Liver (tissue), 9 donors: ENCODE results near the gene CCNK. TPM values are rescaled to one million over a fixed set of nuclear protein-coding genes. Genes with fewer than 3 reads are reported as not detected.

Experiments
- DNase-seq: peaks from one replicate; pipeline ENCODE4 v3.0.0-alpha.2; 2017; ENCODE audit warnings: low spot score
- H3K27ac ChIP-seq, 2 donors: one replicate each; pipeline ENCODE4 v1.7.0; 2013; ENCODE audit warnings: inconsistent platforms in 2 of 2, low read length in 2 of 2, control low read depth in 1 of 2, low read depth in 1 of 2, mild to moderate bottlenecking in 1 of 2
- H3K27me3 ChIP-seq, 4 donors: one replicate each; pipeline versions ENCODE4 v1.6.1 to v1.7.0; 2013; ENCODE audit warnings: low read length in 3 of 4, inconsistent platforms in 1 of 4, mild to moderate bottlenecking in 1 of 4, moderate library complexity in 1 of 4; ENCODE audit not compliant: control insufficient read depth in 4 of 4, insufficient read depth in 4 of 4
- H3K36me3 ChIP-seq, 4 donors: one replicate each; pipeline versions ENCODE4 v1.6.1 to v1.7.0; 2013; ENCODE audit warnings: low read length in 3 of 4, mild to moderate bottlenecking in 3 of 4, low read depth in 1 of 4, moderate library complexity in 1 of 4; ENCODE audit not compliant: control insufficient read depth in 4 of 4, insufficient read depth in 3 of 4
- H3K4me1 ChIP-seq, 4 donors: one replicate each; pipeline versions ENCODE4 v1.6.1 to v1.7.0; 2013; ENCODE audit warnings: low read length in 3 of 4, mild to moderate bottlenecking in 3 of 4, moderate library complexity in 1 of 4; ENCODE audit not compliant: control insufficient read depth in 4 of 4, insufficient read depth in 4 of 4
- H3K4me3 ChIP-seq, 3 donors: one replicate each; pipeline versions ENCODE4 v1.6.1 to v1.7.0; 2013; ENCODE audit warnings: low read length in 3 of 3, control low read depth in 1 of 3, low read depth in 1 of 3, mild to moderate bottlenecking in 1 of 3
- H3K9ac ChIP-seq, 2 donors: one replicate each; pipeline ENCODE4 v1.7.0; 2013; ENCODE audit warnings: low read length in 2 of 2, mild to moderate bottlenecking in 2 of 2, moderate library complexity in 2 of 2, control low read depth in 1 of 2, low read depth in 1 of 2
- H3K9me3 ChIP-seq, 4 donors: one replicate each; pipeline versions ENCODE4 v1.6.1 to v1.7.0; 2013; ENCODE audit warnings: low read length in 3 of 4; ENCODE audit not compliant: control insufficient read depth in 4 of 4
- CTCF ChIP-seq: fragments of 150-350 bp; IDR thresholded peaks from 2 replicates; pipeline ENCODE4 v1.5.1; 2017; ENCODE audit warnings: improper control_type of control experiment, low read depth, low read length; ENCODE audit not compliant: missing input control
- EGR1 ChIP-seq, 2 donors: IDR thresholded peaks; 2 replicates each; pipeline ENCODE4 v1.6.1; 2016 to 2018; ENCODE audit warnings: antibody characterized with exemption in 2 of 2, low read depth in 2 of 2
- FOXA1 ChIP-seq: IDR thresholded peaks from 2 replicates; pipeline ENCODE4 v1.6.1; 2016; ENCODE audit warnings: antibody characterized with exemption
- FOXA2 ChIP-seq: IDR thresholded peaks from 2 replicates; pipeline ENCODE4 v1.6.1; 2016; ENCODE audit warnings: antibody characterized with exemption
- GABPA ChIP-seq, 2 donors: IDR thresholded peaks in 1 of 2; conservative IDR thresholded peaks in 1 of 2; 2 replicates each; pipeline ENCODE4 v1.6.1; 2016; ENCODE audit warnings: antibody characterized with exemption in 2 of 2, mild to moderate bottlenecking in 1 of 2, moderate library complexity in 1 of 2
- HNF4G ChIP-seq: IDR thresholded peaks from 2 replicates; pipeline ENCODE4 v1.6.1; 2016; ENCODE audit warnings: antibody characterized with exemption
- JUND ChIP-seq, 2 donors: IDR thresholded peaks; 2 replicates each; pipeline ENCODE4 v1.6.1; 2016; ENCODE audit warnings: antibody characterized with exemption in 2 of 2
- RAD21 ChIP-seq, 2 donors: IDR thresholded peaks; 2 replicates each; pipeline ENCODE4 v1.6.1; 2016; ENCODE audit warnings: antibody characterized with exemption in 2 of 2, mild to moderate bottlenecking in 2 of 2
- TAF1 ChIP-seq: conservative IDR thresholded peaks from 2 replicates; pipeline ENCODE4 v1.6.1; 2016; ENCODE audit warnings: antibody characterized with exemption, mild to moderate bottlenecking
- YY1 ChIP-seq: IDR thresholded peaks from 2 replicates; pipeline ENCODE4 v1.6.1; 2016; ENCODE audit warnings: antibody characterized with exemption, mild to moderate bottlenecking
- WGBS: extraction: QIAGEN DNeasy Blood & Tissue Kit; methylation state at CpG from one replicate; pipeline ENCODE4 v1.1.7; 2013; 5-methylcytosine and 5-hydroxymethylcytosine counted together
- polyA plus RNA-seq, 2 donors: library from polyadenylated mRNA; stranded (reverse) in 1 of 2; unstranded in 1 of 2; fragments of 200-250 nt in 1 of 2; fragments of >200 nt in 1 of 2; fragmentation: Nextera tagmentation in 1 of 2; extraction: Ambion mirVana in 1 of 2; gene quantifications; one replicate each; pipeline versions ENCODE4 v1.2.1 to v1.2.3, GENCODE V29; 2013 to 2015
- total RNA-seq, 2 donors: library from RNA; depleted of rRNA; stranded (reverse); fragments of >200 nt; gene quantifications; one replicate each; pipeline ENCODE4 v1.2.3, GENCODE V29; 2014
- TF ChIP-seq, protein P1 (sequence below): IDR thresholded peaks from 2 replicates; pipeline ENCODE4 v1.6.1; 2016; ENCODE audit warnings: antibody characterized with exemption
- donor health status: healthy.
- donor health status: healthy.
- donor health status: healthy.
- donor health status: healthy.
- donor health status: healthy.

Gene CCNK
- total and polyA plus RNA-seq, 4 donors = 7.7 to 33.4 (median 13.2) TPM

- no peak for TF ChIP-seq CTCF
- TF ChIP-seq JUND (IDR thresholded peaks at IDR 0.05) = no peak
- TF ChIP-seq FOXA2 = no peak
- no peak for TF ChIP-seq HNF4G
- no peak for TF ChIP-seq YY1
- TF ChIP-seq GABPA (IDR thresholded peaks at IDR 0.05 in 1 of 2, conservative IDR thresholded peaks at IDR 0.05 in 1 of 2) = no peak
- no peak for TF ChIP-seq TAF1
- TF ChIP-seq, protein P1, sequence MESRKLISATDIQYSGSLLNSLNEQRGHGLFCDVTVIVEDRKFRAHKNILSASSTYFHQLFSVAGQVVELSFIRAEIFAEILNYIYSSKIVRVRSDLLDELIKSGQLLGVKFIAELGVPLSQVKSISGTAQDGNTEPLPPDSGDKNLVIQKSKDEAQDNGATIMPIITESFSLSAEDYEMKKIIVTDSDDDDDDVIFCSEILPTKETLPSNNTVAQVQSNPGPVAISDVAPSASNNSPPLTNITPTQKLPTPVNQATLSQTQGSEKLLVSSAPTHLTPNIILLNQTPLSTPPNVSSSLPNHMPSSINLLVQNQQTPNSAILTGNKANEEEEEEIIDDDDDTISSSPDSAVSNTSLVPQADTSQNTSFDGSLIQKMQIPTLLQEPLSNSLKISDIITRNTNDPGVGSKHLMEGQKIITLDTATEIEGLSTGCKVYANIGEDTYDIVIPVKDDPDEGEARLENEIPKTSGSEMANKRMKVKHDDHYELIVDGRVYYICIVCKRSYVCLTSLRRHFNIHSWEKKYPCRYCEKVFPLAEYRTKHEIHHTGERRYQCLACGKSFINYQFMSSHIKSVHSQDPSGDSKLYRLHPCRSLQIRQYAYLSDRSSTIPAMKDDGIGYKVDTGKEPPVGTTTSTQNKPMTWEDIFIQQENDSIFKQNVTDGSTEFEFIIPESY = no peak
- no peak for TF ChIP-seq RAD21 (IDR thresholded peaks at IDR 0.05)
- no peaks in the 10 kb centered on the region for H3K9me3 ChIP-seq
- H3K36me3 ChIP-seq = no peaks in the 10 kb centered on the region
- no peak overlapping the region for H3K9ac ChIP-seq
- DNase-seq = no peak
- 93% methylated on average over 4 of the region's 4 CpGs for WGBS
- no peak overlapping the region for H3K4me3 ChIP-seq
- no peaks in the 10 kb centered on the region for H3K27me3 ChIP-seq
- H3K4me1 ChIP-seq = peaks cover 4 to 23% (median 16%) of the 10 kb centered on the region in 4 donors
- no peak overlapping the region for H3K27ac ChIP-seq
Measured at GRCh38 chr14:99543370-99543769, 62.2 kb downstream of the CCNK start.

DNA sequence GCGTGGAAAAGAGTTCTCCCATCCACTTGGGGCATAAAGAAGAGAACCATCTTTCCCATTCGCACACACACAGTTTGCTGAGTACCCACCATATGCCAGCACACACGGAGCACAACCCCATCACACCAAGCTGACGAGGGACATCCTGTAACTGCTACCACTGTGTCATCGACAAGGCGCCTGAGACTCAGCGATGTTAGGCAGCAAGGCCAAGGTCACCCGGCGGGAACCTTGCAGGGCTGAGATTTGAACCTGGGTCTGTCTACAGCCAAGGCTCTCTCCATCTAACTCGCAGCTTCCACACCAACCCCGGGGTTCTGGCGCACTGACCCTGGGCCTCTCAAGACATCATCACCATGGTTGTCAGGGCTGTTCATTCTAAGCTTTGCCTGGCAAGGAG is 62.8 kb downstream of the CCNK start:
- Histone ChIP-seq H3K4me3 (no peak overlapping the region), H3K36me3 (no peaks in the 10 kb centered on the region), H3K4me1 (peaks cover 4 to 22% (median 13%) of the 10 kb centered on the region in 4 donors), H3K27ac (no peak overlapping the region), H3K9ac (no peak overlapping the region), H3K9me3 (no peaks in the 10 kb centered on the region), H3K27me3 (no peaks in the 10 kb centered on the region)
- TF ChIP-seq EGR1 (IDR thresholded peaks at IDR 0.05; ENCODE audit: low read depth in 2 of 2) (no peak), CTCF (no peak), FOXA1 (no peak), GABPA (IDR thresholded peaks at IDR 0.05 in 1 of 2, conservative IDR thresholded peaks at IDR 0.05 in 1 of 2) (no peak), HNF4G (no peak), YY1 (no peak)
- TF ChIP-seq, protein P1 = no peak
- 92% methylated on average over 12 of the region's 12 CpGs for WGBS
- no peak for DNase-seq
